Stimulated activated CD4-positive, alpha-beta T cell treated with anti-CD3 and anti-CD28 coated beads, TNF-alpha, amount 100 ng/mL, for 4 hours (primary cell): ENCODE results near the gene PPP1R12B.
A peak's percentile ranks its signal among the peaks of the same experiment; 100 is the strongest.

ENCODE experiments used
- DNase-seq, 3 experiments: peaks; one replicate each; pipeline ENCODE4 v3.0.0-alpha.2; 2020; ENCODE audit warnings: low read depth in 3 of 3

The PPP1R12B gene

GRCh38 chr1:202348509-202349205 is at the start of gene PPP1R12B:
Gene PPP1R12B, plus strand, starts transcription at chr1:202348699. Its CDS starts 153 bp downstream, at chr1:202348852.
- DNase-seq: peak; percentile 83 to 91 (median 89)

- no peak for DNase-seq
Measured at GRCh38 chr1:202302166-202302565, 46.3 kb upstream of the PPP1R12B start.

GRCh38 chr1:202304375-202304774 is 44.1 kb upstream of the PPP1R12B start:
- DNase-seq: no peak

GRCh38 chr1:202305168-202305567 is 43.3 kb upstream of the PPP1R12B start:
- no peak for DNase-seq

- DNase-seq: no peak
Measured at GRCh38 chr1:202306535-202307345, 41.8 kb upstream of the PPP1R12B start.

- DNase-seq: no peak
Measured at GRCh38 chr1:202310071-202310725, 38.3 kb upstream of the PPP1R12B start.

GRCh38 chr1:202310746-202311145 is 37.8 kb upstream of the PPP1R12B start:
- no peak for DNase-seq

- no peak for DNase-seq
Measured at GRCh38 chr1:202311875-202312635, 36.4 kb upstream of the PPP1R12B start.

GRCh38 chr1:202315576-202316168 is 32.8 kb upstream of the PPP1R12B start:
- DNase-seq: peak; percentile 44 to 64 (median 47)

GRCh38 chr1:202316186-202316585 is 32.3 kb upstream of the PPP1R12B start:
- no peak for DNase-seq

GRCh38 chr1:202317941-202318925 is 30.3 kb upstream of the PPP1R12B start:
- no peak for DNase-seq

- DNase-seq: no peak
Measured at GRCh38 chr1:202319381-202320080, 29.0 kb upstream of the PPP1R12B start.

- DNase-seq: no peak
Measured at GRCh38 chr1:202320081-202320405, 28.5 kb upstream of the PPP1R12B start.

- DNase-seq: no peak
Measured at GRCh38 chr1:202323731-202324130, 24.8 kb upstream of the PPP1R12B start.

- no peak for DNase-seq
Measured at GRCh38 chr1:202324646-202325045, 23.9 kb upstream of the PPP1R12B start.

GRCh38 chr1:202329891-202330290 is 18.6 kb upstream of the PPP1R12B start:
- DNase-seq: no peak

- DNase-seq: no peak
Measured at GRCh38 chr1:202333861-202334260, 14.6 kb upstream of the PPP1R12B start.

- DNase-seq: no peak
Measured at GRCh38 chr1:202343652-202344349, 4.7 kb upstream of the PPP1R12B start.

GRCh38 chr1:202348005-202348508 is 442 bp upstream of the PPP1R12B start:
- DNase-seq: no peak
